SKM-1 (cell line): ENCODE results near the gene PTGER2.

Source experiments
- DNase-seq: peaks from one replicate; lab custom pipeline; 2025; ENCODE audit not compliant: unreplicated experiment; lab: John Stamatoyannopoulos, UW

Gene PTGER2

GRCh38 chr14:52369305-52369801 is 55.2 kb downstream of the PTGER2 start:
- no peak for DNase-seq

DNA sequence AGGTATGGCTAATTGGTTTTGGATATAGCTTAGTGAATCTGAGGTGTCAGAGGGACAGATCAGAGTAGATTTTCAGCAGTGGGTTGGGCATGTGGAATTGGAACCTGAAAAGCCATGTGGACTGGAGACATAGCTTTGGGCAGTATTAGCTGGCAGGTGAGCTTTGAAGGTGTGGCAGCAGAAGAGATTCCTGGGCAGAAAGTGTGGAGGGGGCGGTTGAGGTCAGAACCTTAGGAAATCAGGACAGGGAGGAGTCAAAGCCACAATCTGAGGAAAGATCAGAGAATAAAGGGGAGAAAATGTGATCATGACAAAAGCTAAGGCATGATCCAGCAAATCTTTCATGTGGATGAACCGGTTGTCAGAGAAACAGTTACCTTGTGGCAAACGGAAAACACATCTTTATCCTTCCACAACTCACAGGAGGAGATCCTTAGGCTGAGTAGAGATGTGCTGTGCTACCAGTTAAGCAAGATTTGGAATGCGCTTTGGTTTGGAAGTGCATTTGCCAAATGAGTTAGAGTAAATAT is 56.4 kb downstream of the PTGER2 start:
- DNase-seq = no peak

DNA sequence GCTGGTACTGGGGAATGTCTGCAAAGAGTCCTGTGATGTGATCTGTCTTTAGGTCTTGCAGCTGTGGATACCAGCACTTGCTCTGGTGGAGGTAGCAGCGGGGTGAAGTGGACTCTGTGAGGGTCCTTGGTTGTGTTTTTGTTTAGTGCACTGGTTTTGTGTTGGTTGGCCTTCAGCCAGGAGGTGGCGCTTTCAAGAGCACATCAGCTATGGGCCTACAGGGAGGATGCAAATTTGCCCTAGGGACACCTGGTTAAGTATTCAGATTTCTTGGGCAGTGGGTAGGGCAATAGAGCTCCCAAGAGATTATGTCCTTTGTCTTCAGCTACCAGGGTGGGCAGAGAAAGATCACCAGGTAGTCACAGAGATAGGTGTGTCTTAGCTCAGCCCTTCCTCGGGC is 63.8 kb downstream of the PTGER2 start:
- DNase-seq = no peak
